Measurements from ENCODE around the gene APH1B.
"Not testable (repeated sequence)": the region's sequence is repeated elsewhere in the genome, so short reads cannot be mapped to it uniquely, and the experiment has no call there.

Gene APH1B

DNA sequence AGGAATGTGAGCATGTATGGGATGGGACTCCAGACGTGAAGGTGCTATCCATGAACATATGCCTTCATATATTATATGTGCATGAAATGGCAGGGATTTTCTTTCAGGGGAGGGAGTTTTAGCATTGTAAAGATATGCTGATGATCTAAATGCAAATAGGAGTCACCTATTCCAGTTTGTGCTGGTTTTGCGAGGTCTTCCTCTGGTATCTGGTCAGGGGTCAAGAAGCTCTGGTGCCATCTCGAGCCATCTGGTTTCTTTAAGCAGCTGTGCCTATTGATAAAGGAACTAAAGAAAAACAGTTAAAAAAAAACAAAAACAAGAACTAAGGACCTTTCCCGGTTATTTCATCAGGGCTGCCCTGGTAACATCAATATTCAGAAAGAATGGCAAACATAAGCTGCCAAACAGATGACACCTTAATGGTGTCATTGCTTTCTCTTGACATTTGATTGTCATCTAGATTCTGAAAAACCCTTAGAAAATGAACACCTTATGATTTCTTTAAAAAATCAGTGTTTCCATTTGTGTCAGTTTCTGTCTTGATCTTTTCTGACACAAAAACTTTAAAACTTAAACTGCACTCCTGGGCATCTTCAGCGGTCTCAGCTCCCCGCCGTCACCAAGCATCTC is 22.7 kb downstream of the APH1B start:
- DNase-seq, result no peak

DNA sequence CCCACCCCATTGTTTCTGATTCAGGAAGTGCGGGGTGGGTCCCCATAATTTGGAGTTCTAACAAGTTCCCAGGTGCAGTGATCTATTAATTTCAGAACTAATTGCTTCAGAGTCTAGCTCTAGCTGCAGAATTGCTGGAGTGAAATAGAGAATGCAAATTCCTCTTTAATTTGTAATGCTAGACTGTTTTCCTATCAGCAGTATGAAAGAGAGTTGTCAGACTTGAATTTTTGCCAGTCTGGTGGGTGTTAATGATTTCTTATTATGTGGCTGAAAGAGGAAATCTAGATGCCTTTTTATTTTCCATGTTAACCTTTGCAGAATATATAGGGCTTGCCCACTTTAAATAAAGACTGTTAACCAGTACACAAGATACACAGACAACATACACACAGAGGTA is 23.7 kb downstream of the APH1B start:
- no peak for DNase-seq

DNA sequence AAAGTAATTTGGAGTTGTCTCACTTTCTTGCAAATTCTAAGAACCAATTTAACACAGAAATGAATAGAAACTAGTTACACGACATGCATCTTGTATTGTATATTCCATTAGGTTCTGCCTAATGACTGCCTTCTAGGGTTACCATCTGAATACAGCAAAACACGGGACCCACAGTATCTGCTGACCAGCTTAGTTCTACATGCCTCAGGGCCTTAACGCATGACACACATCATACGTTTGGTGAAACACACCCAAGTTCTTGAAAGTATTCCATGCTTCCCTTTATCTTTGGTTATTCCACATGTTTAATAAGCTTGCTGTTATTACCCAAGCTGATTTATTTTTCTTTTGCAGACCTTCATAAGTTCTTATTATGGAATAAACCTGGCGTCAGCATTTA is 27.9 kb downstream of the APH1B start:
- DNase-seq, result no peak

DNA sequence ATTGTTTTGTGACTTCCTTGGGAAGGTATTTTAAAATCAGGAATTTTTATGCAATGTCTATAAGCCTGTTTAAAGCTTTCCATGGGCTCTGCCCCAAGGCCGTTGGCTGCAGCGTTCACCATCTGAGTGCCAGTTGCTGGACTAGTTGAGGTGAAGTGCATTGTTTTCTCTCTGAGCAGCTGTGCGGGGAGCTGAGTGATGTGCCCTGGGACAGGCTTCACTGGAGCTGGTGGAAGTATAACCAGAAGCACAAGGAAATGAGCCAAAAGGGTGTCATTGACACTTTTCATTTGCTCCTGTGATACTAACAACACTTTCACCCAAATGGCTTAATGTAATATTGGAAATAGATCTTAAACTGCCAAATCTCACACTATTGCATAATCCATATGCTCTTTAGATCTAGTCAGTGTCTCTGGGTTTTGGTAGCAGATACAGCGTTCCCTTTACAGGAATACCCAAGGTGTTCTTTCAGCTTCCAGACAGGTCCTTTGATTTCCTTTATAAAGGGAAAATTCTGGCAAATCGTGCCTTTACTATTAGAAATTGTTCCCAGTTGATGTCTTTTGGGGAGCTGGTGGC is 29.2 kb downstream of the APH1B start:
- DNase-seq, result no peak

DNA sequence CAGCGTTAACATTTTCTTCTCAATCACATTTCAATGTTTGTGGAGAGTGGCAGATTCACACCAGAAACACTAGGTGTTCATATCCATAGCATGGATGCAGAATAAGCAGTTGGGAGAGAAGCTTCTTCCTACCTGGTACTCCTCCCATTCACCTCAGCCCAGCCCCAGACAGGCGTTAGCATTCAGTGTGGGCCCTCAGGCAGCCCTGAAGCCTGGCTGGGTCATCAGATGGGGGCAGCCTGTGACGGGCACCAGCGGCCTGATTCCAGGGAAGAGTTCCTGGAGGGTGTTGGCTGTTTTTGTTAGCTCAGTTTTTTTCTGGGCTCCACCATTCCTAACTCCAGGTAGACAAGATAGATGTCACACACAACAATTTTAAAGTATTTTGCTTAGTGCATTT is 31.1 kb downstream of the APH1B start:
- no peak for DNase-seq

DNA sequence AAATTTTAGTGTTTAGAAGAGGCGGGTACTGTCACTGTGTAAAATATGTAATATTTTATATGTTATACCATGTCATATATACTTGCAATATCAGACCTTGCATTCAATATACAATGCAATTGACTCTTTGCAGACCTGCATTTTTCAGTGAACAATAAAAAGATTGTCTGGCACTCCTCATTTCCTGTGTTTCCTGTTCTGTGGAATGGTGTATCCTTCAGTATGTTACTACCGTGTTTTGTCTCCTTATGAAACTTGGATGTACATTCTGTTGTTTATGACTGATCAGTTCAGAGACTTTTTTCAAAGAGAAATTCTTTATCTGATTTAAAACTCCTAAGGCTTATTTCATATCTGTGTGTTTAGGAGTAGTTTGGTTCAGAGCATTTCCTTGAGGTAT is 31.5 kb downstream of the APH1B start:
- no peak for DNase-seq

DNA sequence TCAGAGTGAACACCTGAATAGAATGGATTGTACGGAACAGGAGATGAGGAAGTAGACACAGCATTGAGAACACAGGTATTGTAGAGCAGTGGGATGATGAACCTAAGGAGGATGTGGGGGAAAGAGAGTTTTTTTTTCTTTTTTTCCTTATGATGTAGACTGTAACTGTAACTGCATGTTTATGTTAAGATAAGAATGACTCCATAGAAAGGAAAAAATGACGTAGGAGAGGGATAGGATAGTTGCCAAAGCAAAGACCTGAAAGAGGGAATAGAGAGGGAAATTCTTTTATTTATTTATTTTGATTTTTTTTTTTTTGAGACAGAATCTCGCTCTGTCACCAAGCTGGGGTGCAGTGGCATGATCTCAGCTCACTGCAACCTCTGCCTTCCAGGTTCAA is 33.2 kb downstream of the APH1B start:
- no peak for DNase-seq

DNA sequence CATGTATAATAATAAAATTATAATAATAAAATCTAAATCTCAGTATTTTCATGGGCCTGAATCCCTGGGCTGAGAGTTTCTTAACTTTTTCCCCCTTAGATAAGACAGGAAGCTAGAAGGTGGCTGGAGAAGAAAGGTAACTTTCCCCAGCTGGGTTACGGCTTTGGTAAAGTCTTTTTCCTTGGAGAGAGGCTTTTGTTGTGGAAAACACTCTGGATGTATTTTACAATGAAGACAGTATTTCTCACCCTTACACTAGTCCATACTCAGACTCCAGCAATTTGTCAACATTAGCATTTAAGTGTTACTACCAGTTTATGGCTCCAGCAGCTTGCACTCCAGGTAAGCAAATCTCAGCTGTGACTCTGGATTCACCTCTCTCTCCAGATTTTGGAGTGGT is 34.9 kb downstream of the APH1B start:
- no peak for DNase-seq

DNA sequence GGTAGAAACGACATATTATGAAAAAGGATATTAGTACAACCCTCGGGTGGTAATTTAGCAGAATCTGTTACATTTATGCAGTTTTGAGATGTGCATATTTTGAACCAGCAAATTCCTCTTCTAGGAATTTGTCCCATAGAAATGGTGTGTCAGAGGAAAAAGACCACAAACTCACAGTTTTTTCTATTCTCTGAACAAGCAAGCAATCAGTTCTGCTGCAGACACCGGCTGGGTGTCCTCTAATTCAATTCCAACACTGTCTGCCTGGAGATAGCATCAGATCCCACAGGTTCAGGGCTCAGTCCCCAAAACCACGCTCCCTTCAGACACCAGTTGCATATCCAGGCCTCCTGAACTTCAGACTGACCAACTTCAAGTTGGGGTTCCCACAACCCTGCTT is 36.4 kb downstream of the APH1B start:
- no peak for DNase-seq

DNA sequence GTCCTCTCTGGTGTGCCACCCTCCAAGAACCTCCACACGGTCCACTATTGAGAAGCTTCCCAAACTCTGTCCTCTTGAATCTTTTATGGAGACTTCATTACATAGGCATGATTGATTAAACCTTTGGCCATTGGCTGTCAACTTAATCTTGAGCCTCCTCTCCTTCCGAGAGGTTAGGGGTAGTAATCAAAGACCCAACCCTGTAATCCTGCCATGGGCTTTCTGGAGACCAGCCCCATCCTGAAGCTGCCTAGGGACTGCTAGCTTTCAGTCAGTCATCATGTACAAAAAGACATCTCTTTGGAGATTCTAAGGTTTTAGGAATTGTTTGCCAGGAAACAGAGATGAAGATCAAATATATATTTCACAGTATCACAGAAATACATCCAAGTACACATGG is 37.0 kb downstream of the APH1B start:
- DNase-seq, result no peak

DNA sequence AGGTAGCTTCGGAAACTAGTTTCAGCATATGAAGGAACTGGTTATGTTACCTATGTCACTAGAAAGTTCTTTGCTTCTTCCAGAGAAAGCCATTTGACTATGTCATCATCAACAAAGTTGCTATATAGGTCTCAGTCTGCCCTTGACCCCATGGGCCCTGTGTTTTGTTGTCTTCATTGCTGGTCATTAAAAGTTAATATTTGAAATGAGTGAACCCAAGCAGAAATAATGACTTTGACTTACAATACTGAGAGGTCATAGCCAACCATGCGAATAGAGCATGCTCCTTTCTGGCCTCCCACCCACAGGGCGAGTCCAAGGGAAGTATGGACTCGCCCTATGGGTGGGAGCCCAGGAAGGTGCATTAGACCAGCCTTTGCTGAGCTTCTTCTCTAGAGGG is 40.9 kb downstream of the APH1B start:
- no peak for DNase-seq

DNA sequence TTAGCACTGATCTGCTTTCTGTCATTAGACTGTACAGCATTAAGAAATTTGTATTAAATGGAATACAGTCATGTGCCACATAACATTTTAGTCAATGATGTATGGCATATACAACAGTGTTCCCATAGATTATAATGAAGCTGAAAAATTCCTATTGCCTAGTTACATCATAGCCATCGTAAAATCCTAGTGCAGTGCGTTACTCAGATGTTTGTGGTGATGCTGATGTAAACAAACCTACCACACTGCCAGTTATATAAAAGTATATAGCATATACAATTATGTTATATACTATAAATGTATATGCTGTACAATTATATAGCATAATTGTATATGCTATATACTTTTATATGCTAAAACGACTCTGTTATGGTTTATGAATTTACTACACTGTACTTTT is 41.7 kb downstream of the APH1B start:
- DNase-seq, result no peak

DNA sequence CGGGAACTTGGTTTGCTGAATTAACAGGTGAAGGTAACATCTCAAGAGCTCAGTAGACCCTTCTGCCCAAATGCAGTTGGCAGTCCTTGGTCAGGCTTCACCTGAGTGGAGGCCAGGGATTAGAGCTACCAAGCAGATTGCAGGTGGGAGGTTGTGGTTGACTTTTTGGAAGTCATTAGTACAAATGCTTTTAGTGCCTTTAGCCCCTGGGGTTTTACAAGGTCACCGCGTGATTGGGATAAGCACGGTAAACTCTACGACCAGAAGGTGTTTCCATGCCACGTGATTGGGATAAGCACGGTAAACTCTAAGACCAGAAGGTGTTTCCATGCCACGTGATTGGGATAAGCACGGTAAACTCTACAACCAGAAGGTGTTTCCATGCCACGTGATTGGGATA is 43.0 kb downstream of the APH1B start:
- not testable (repeated sequence) for DNase-seq

DNA sequence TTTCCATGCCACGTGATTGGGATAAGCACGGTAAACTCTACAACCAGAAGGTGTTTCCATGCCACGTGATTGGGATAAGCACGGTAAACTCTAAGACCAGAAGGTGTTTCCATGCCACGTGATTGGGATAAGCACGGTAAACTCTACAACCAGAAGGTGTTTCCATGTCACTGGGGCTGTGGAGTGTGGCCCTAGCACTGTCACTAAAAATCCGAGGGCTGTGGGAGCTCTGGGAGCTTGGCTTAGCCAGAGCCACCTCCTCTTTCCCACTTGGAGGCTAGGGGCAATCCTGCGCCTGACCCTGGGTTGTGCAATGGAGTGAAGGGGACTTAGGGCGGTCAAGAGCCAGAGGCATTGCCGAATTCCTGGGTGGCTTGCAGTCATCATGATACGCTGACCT is 43.6 kb downstream of the APH1B start:
- DNase-seq, result not testable (repeated sequence)

DNA sequence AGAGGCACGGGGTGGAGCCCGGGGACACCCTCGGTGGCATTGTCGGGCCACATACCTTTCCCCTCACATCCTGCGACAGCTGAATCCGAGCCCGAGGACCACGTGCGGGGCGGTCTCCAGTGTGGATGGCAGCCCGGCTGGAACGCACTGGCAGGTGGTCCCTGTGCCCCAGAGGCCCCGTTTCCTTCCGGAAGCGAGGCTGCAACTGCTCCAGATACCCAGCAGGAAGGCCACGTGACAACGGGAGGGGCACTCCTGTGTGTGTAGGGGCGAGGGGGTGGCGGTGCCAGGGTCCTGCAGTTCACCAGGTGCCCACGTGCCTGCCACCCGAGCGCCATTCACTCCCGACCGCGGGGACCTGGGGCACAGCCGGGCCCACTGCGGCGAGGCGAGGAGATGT is 44.1 kb downstream of the APH1B start:
- DNase-seq, result no peak

DNA sequence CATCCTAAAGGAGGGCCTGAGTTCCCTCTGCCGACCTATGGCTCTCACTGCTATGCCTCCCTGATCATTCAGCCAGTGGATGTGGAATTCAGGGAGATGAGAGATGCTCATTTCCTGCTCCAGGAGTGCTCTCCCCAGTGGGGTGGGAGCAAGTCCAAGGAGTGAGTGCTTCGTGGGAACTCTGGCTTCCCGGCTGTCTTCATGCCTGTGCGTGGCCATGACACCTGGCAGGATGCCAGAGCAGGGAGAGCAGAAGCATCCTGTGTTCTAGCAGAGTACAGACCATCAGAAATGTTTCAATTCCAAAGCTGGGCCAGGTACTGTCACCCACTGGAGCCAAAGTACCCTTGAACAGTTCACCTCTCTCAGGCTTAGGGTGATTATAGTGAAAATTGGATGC is 45.1 kb downstream of the APH1B start:
- DNase-seq, result no peak

DNA sequence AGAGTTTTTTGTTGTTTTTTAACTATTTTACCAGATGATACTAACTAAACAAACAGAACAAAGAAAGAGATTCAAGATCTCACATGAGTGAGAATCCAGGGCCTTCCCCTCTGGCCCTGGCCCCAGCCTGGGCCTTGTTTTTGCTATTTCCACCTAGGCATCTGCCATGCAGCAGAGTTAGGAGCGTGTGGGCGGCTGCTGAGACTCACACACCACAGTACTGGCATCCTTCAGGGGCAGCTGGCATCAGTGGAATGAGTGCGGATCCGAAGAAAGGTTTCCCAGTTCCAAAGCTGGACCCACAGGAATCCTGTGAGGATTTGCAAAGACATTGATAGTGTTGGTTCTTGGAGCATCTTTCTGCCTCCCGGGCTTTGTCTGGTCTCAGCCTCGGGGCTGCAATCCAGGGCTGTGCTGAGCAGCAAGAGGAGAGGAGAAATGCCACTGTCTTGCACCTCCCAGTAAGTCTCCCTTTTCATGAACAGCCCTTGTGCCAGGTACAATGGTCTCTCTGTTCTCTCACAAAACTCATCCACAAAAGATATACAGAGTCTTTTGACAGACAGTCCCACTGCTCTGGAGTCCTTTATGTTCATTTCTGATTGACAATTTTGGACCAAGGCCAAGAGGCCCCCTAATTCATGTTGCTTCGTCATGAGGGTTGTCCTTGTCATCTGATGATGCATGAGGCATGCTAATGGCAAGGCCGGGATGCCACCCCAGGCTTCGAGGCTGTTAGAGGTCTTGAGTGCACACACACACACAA is 46.6 kb downstream of the APH1B start:
- DNase-seq, result no peak

DNA sequence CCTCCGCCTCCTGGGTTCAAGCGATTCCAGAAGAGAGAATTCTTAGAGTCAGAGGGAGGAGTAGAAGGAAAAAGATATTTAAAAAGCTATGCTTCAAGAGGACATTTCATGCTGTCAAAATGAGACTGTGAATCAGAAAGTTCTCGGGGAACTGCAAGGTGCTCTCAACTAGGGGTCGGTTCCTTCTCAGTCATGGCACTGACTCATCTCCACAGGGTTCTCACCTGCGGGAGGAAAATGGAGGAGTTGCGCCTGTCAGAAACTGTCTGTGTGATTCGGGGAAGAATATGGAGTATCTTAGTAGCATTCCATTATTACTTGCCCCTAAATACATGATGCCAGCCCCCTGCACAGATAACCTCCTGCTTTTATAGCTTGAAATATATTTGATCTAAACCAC is 47.4 kb downstream of the APH1B start:
- DNase-seq, result no peak

DNA sequence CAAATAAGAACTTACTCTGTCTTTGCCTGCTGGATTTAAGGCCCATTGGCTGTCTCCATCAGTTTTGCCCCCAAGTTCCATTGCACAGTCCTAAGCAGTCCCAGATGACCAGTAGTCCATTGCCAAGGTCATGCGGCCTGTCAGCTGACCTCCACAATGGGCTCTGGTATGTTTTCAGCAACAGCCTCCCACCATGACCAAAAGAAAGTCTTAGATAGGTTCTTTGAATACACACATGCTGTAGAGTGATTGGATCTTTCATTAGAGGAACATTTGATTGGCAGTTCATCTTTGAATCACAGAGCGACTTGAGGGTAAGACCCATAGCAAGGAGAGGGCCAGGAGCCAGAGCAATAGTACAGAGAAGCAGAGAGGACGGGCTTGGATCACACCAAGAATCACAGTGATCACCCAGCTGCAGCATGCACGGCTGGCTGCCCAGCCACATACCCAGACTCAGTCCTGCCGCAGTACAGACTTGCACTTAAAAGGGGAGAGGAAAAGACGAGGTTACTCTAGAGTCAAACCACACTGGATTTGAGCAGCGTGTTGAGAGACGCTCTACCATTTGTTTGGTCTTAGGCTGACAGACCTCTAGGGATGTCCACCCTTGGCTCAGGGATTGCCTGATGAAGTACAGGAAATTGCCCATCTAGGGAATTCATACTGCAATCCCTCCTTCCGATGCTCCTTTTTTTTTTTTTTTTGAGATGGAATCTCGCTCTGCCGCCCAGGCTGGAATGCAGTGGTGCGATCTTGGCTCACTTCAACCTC is 50.4 kb downstream of the APH1B start:
- DNase-seq, result no peak

DNA sequence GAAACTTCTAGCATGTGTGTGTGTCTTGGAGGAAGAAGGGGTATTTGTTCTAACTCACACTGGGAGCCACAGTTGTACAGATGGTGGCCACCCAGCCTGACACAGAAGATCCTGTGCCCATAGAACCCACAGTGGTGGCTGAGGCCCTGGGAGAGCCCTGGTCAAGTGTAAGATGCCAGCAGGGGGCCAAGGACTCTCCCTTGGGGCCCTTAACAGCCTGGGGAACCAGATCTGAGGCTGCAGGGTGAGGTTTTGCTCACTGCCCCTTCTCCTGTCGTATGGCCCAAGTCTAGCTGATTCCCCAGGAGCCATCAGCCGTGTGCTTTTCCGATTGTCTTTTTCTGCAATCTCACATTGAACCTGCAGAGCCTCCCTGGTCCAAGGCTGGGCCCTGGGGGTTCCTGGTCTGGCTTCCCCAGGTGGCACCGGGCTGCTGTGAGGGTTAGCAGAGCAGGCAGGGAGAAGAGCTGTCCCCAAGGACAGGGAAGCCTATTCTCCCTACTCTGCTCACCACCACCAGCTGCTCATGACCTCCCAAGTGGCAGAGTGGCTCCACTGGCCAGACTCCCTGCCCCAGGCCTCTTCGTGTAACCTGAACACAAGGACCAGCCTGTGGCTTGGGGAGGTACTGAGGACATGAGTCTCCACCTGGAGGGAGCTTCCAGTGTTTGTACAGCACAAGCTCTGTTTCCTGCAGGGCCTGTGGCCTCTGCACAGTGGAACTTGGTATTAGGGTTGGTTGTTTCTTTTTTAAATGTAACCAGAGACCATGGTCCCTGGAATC is 52.4 kb downstream of the APH1B start:
- no peak for DNase-seq

DNA sequence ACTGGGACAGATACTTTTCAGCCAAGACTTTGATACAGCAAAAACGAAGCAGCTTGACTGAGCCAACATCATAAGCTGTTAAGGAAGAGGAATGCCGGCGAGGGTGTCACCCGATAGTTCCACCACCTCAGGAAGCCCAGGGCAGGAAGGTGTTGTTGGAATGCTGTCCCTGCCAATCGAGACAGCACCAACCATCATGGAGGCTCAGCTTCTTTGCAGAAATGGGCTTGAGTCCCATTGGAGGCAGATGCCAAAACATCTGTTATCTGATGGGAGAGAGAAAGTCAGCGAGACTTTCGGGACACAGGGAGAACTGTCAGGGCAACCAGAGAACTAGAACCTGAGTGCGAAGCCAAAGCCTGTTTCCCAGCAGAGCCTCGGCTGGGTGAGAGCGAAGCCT is 53.5 kb downstream of the APH1B start:
- no peak for DNase-seq

DNA sequence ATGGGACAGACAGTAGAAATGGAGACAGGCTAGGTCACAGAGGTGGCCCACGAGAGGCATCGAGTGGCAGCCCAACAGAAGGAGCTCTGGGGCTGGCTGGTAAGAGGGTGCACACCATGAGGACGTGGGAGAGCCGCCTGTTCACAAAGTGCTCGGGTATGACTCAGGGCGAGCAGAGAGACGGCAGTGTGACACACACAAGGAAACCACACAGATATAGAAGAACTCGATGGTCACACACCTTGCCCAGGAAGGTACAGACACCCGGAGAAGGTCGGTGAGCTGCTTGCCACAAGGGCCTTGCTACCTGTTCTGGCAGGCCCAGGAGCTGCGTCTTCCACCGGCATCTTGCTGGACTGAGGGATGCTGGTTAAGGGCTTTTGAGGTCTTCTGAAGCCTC is 54.1 kb downstream of the APH1B start:
- DNase-seq, result no peak

Data from stimulated activated CD4-positive, alpha-beta T cell treated with anti-CD3 and anti-CD28 coated beads, Interleukin-4, amount 100 ng/mL, for 4 hours (primary cell).